GM18517 (cell line): ENCODE results near the gene TNFAIP1.
"Not testable (repeated sequence)": the region's sequence is repeated elsewhere in the genome, so short reads cannot be mapped to it uniquely, and the experiment has no call there.

ENCODE experiments used
- ATAC-seq: cut with Tn5 transposase; IDR thresholded peaks from one replicate; pipeline ENCODE4 v1.9.1; 2021; ENCODE audit warnings: mild to moderate bottlenecking, moderate library complexity; ENCODE audit not compliant: unreplicated experiment

Gene TNFAIP1

DNA sequence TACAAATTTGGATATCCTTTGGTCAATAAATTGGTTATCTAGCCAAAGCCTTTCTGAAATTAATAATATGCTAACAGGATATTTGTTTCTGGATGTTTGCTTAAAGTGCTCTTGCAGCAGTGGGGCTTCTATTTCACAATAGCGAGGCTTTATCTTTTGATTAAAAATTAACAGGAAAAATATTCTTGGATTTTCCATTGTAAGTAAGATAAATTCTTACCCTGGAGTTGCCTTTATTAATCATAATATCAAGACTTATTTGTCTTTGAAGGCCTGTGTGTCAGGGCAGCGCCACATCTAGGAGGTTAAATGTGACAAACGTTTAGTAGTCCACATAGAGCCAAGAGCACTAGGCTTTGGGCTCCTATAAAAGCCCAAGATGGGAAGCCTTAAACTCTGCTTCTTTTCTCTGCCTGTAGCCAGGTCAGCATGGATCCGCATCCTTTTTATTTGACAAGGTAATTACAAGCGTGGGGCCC, 11.3 kb upstream of the TNFAIP1 start:
- no peak for ATAC-seq

DNA sequence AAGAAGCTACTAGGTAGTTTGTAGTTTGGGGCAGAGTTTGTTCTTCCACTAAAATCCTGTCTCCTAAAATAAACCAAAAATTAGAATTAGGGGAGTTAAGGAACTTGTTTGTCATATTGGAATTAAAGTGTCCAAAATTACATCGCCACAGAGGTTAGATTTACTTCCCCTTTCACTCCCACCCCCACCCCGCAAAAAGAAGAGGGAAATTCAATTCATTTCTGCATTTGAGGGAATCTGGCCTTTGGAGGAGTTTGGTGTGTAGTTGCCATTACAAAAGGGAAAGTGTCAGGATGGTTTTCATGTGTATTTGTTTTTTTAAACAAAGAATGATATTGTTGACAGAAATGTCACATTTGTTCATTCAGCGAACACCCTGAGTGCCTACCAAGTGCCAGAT, 10.8 kb upstream of the TNFAIP1 start:
- ATAC-seq: no peak

DNA sequence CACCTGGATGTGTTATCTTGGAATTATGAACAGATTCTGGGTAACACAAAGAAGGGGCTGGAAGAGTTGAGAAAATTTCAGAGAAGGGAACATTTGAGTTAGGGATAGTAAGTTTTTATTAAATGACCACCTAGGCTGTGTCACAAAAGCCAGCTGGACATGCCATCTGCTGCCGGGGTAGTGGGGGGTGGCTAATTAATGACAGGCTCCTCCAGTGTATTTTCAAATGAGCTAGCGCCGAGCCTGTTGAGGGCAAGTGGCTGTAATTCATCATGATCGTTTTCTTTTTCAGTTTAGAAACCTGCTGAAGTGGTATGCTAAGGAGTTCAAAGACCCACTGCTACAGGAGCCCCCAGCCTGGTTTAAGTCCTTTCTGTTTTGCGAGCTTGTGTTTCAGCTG, 10.3 kb upstream of the TNFAIP1 start:
- no peak for ATAC-seq

DNA sequence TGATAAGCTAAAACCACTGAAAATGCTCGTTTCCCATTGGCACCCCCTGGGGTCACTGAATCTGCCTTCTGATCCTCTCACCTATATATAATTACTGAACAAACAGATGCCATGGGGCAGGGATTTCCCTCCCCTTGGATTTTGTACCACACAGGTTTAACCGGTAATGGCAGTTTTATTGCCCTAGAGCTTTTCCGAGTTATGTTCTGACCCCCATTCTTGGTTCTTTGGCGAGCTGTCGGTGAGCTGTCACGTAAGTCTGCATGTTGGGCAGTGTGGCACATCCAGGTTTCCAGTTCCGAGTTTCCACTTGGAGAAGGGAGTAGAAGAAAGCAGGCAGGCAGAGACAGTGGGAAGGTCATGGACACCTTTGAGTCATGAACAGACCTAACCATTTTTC, 9.4 kb upstream of the TNFAIP1 start:
- no peak for ATAC-seq

DNA sequence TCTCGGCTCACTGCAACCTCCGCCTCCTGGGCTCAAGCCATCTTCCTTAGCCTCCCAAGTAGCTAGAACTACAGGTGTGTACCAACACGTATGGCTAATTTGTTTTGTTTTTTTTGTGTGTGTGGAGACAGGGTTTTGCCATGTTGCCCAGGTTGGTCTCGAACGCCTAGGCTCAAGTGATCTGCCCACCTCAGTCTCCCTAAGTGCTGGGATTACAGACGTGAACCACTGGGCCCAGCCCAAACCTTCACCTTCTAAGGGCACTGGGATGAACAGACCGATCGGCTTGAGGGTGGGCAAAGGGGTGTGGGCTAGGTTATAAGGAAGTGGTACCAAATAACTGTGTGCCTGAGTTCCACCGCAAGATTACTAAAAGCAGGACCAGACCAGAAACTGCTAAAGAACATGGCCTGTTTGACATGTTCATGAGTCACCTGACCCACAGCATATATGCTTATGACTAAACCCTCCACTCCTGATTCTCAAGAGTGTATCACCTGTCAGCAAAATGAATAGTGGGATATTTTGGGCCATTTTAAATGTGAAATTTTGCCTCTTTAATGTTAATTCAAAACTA, 8.4 kb upstream of the TNFAIP1 start:
- no peak for ATAC-seq

DNA sequence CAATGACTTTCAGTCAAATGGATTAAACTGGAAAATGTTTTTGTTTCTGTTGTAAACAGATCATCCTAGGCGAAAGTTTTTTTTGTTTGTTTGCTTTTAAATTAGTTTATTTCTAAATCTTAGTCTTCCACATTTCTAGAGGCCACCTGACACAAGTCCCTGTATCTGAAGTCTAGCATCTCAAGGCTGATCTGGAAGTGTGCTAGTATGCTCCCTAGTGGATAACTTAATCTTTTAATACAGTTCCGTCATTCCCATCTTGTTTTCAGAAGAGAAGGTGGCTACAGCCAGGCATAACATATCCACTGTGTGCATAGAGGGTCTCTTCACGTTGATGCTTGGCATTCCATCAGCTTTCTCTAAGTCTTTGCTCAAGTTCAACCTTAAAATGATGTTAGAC, 7.9 kb upstream of the TNFAIP1 start:
- ATAC-seq: no peak

DNA sequence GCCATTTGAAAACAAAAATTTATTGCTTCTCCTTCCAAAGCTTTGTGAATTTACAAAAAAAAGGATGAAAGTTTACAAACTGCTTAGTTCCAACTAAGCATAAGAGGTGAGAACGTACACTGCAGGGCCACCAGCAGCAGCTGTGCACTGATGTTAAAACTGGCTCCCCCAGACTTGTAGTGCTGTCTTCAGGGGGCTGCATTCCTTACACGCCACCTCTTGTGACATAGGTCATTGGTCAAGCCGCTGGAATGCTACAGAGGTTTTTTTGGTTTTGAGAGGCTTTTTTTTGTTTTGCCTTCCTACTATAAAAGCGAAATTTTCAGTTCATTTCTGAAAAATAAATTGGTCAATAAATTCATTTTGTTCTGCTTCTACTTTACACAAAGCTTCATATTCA, 7.2 kb upstream of the TNFAIP1 start:
- no peak for ATAC-seq

DNA sequence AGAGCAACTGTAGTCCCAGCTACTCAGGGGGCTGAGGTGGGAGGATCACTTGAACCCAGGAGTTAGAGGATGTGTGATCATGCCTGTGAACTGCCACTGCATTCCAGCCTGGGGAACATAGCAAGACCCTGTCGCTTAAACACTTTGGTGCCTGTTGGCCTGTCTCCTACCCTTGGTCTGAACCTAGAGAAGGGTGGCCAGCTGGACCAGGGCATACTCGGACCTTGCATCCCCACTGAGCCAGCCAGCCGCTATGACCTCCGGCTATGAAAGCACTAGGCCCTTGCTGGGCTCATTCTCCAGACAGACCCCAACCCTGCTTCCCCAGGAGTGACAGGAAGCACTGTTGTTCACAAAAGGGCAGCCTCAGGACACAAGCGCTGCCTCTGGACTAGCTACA, 4.9 kb upstream of the TNFAIP1 start:
- ATAC-seq: no peak

DNA sequence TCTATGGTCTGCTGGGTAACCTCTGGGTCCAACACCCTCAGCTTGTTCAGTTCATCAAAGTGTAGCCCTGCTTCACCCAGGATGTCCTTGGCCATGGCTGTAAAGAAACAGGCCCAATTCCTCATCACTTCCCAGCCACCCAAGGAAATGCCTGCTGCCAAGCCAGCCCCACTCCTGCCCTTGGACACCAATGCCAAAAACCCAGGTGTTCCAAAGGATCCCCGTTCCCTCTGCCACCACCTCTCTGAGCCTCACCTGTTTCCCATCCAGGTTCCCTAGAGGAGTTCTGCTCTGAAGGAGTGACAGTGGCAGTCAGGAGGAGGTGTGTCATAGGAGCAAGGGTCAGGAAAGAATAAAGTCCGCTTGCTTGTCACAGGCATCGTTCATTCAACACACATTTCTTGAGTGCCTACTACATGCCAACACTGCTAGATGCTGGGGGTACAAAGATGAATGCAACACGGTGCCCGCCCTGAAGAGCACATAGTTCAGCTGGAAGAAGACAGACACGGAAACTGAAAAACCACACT, 3.6 kb upstream of the TNFAIP1 start:
- no peak for ATAC-seq

DNA sequence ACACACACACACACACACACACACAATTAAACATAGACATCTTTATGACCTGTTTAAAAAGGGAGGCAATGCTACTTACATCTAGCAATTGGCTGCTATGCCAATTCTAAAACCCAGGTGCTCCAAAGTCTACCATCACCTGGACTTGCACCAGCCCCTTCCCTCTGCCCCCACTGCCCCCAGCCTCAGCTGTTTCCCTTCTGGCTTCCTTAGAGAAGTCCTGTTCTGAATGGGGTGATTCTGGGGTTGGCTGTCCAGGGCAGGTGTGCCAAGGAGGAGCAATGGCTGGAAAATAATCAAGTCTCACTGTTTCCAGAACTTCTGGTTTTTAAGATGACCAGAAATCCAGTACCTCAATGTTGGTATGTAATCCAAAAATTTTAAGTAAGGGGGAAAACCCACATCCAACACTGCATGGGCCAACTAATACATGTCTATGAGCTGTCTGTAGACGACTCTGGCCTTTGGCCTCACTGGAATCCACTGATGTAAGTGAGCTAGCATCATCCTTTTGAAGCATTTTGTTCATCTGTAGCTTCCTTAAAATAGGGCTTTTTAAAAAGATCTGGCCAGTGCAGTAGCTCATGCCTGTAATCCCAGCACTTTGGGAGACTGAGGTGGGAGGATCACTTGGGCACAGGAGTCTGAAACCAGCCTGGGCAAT, 2.3 kb upstream of the TNFAIP1 start:
- no peak for ATAC-seq

DNA sequence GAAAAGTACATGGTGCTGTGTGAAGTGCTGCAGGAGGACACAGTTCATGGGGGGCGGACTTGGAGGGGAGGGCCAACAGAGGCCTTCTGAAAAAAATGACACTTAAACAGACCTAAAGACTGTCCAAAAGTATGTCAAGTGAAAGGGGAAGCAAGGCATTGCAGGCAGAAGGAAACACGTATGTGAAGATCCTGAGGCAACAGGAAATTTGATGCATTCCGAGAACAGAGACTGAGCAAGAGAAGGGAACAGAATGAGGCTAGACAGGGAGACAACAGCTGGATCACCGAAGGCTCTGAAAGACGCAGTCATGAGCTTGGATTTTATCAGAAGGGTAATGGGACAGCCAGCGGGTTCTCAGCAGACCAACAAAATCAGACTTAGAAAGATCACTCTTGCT, 1.4 kb upstream of the TNFAIP1 start:
- ATAC-seq: no peak

DNA sequence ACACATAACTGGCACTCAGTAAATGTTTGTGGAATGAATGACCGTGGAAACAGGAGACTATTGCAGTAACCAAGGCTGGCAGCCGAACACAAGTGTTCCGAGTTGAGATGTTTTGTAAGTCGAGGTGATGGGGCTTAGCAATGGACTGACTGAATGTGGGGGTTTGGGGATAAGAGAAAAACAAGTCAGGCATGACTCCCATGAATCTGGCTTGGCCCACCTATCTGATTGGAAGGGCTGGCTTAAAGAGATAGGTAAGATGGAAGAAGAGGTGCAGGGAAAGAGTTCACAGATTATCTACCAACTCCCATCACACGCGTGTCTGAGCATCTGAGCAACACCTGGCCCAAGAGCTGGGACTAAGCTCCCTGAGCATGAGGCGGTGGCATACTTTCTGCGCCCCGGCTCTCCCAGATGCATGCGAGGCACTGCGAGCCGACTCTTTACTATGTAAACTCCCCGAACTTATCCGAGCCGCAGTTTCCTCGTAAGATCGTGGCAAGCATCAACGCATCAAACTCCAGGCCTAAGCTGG, 828 bp upstream of the TNFAIP1 start:
- ATAC-seq: no peak

DNA sequence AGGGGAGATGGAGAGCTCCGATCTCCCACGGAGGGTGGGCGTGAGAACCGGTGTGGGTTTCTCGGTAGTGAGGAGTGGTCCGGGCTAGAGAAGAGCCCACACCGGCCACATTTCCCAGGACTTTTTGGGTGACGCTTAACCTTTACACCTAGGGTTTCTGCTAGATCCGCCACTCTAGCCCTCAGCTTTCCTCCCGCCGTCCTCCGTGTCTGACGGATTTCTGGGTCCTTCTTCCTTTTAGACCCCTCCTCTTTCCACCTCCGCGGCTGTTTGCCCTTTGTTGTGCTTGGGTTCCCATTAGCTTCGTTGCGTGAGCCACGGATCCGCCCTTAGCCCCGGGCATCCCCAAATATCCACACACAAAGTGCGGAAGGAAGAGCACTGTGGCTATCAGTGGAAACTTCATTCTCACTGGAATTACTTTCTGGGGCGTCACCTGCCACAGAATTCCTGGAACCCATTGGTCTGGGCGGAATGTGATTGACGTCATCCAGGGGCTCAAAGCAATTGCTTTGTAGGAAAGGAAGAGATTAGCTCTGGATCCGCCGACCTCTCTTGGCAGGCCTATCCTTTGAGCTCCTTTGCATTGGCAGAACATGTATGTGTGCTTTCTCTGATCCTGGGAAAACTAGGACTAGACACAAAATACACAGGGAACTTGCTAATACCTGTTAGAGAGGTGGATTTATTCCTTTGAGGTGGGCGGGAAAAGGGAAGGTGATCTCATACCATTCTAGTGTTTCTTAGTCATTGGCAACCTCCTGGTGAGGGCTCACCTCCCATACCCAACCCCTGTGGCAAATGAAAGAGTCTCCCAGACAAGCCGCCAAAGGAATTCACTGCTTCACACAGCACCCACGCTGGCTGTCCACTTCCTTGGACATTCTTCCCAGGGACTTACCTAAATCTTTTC, 654 bp downstream of the TNFAIP1 start:
- ATAC-seq: no peak

DNA sequence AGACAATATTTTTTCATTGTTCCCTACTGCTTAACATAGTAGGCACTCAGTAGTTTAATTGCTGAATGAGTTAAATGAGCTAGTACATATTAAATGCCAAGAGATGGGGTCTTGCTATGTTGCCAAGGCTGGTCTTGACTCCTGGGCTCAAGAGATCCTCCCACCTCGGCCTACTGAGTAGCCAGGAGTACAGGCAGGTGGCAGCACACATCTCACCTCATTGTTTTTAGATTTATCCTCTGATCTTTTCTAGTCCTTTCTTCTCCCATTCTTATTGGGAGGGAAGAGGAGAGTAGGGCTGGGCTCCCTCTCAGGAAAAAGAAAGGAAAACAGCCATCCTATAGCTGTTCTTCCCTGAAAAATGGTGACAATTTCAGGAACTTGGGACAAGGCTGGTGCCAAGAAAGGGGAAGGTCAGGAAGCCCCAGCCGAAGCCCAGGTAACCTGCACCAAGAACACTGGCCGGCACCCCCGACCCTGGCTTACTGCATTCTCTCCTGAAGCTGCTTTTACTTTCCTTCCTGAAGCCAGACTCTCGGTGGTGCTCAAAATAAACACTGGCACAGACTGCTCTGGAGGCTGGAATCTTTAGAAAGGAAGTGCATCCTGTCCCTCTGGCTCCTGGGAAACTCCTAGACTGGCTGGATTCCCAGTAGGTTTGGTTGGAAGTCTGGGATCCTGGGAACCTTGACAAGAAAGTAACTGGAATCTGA, 2.7 kb downstream of the TNFAIP1 start:
- ATAC-seq: no peak

DNA sequence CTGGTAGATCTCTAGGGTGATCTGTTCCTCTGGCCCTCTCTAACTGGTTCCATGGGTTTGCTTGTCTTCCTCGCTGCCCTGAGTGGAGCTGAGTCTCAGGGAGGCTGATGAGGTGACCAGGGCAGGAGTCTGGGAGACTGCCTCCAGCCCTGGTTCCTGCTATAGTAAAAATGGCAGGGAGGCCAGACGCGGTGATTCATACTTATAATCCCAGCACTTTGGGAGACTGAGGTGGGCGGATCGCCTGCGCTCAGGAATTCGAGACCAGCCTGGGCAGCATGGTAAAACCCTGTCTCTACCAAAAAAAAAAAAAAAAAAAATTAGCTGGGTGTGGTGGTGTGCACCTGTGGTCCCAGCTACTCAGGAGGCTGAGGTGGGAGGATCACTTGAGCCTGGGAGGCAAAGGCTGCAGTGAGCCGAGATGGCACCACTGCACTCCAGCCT, 3.2 kb downstream of the TNFAIP1 start:
- ATAC-seq: not testable (repeated sequence)

DNA sequence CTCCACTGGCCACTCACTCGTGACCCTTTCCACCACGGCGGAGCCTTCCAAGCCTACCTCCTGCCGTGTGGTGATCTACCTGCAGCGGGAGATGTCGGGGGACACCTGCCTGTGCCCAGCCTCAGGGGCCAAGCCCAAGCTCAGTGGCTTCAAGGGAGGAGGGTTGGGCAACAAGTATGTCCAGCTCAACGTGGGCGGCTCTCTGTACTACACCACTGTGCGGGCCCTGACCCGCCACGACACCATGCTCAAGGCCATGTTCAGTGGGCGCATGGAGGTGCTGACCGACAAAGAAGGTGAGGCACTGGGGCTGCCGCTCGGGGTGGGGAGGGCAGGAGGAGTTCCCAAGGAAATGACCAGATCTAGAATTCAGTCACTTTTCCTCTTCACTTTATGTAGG, 3.9 kb downstream of the TNFAIP1 start:
- no peak for ATAC-seq

DNA sequence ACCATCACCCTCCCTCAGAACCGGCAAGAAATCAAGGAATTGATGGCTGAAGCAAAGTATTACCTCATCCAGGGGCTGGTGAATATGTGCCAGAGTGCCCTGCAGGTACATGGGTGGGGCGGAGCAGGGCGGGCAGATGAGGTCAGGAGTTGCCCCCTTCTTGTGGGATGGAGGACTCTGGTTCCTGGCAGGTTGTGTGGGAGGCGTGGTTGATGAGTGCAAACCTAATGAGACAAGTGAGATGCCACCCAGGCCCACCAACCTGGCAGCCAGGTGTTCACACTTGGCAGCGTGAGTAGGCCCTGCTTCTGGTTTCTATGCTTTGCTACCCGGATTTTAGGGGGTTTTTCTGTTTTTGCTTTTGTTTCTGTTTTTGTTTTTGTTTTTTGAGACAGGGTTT, 4.8 kb downstream of the TNFAIP1 start:
- ATAC-seq: no peak

DNA sequence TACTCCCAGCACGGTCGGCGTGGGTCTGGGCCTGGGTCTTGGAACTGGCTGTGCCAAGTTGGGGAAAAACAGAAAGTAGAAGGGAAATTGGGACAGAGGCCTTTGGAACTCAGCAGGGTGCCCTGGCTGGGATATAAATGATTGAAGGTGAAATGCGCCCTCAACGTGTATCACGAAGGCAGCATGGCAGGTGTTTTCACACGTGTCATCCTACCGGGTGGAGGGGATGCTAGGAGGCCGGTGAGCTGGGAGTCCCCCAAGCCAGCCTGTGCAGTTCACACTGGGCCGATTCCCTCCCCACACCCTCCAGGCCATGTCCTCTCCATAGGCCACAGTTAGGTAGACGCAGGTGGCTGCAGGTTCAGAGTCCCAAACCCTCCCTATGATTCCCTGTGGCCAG, 6.0 kb downstream of the TNFAIP1 start:
- ATAC-seq: no peak

DNA sequence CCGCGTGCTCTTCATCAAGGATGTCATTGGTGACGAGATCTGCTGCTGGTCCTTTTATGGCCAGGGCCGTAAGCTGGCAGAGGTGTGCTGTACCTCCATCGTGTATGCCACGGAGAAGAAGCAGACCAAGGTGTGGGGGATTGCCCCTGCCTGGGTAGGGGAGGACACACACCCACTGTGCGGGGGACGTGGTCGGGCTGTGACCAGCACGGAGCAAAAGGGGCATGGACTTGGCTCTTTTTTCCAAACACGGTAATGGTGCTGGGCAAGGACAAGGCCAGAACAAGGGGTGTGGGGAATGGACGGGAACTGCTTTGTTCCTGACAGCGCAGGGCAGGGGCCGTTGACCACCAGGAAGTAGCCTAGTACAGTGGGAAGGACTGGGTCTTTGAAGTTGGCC, 6.8 kb downstream of the TNFAIP1 start:
- no peak for ATAC-seq

DNA sequence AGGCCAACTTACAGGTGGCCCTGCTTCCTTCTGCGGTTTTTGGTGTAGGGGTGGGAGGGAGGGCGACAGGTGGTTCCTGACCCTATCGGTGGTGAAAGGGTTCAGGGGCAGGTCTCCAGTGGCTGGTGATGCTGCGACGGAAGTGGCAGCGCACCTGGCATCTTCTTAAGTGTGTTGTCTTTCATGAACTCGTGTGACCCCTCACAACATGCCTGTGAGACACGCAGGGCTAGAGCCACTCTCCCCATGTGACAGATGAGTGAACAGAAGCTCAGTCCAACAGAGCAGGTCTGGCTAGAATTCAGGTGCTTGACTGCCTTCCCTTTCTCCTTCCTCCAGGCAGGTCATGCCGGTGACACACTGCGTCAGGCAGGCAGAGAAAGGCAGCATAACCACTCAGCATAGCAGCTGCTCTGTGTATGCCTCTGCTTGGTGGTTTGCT, 8.0 kb downstream of the TNFAIP1 start:
- no peak for ATAC-seq

DNA sequence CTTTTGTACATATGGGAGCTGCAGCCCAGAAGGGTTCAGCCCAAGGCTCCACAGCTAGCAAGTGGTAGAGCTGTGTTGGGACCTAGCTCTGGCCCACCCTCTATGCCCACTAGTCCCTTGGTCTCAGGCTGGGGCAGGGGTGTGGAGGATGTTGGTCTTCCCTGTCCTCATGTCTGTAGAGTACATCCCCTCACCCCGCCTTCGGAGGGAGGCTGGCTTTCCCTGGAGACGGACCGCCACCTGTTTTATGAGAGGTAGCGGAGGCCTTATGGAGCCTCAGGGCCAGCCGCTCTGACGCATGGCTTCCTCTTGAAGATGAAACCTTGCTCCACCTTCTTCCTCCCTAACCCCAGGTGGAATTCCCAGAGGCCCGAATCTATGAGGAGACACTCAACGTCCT, 8.4 kb downstream of the TNFAIP1 start:
- ATAC-seq: no peak
